Tibial nerve (tissue), 4 donors: Measurements from ENCODE around the gene CSAD.

ENCODE experiments used
- EP300 ChIP-seq, 2 donors: sonication (generic); formaldehyde crosslinking; IDR thresholded peaks; one replicate each; pipeline ENCODE4 v1.6.1; 2017; ENCODE audit warnings: antibody characterized with exemption in 2 of 2, mild to moderate bottlenecking in 1 of 2
- POLR2A ChIP-seq, 2 donors: fragments of 450-650 bp; IDR thresholded peaks; one replicate each; pipeline ENCODE4 v1.6.1; 2017; ENCODE audit warnings: antibody characterized with exemption in 2 of 2, mild to moderate bottlenecking in 2 of 2, moderate library complexity in 2 of 2
- TF ChIP-seq, protein P1 (sequence below), 5 experiments: fragments of 200-600 bp in 3 of 5; fragments of 450-650 bp in 2 of 5; sonication (generic) in 3 of 5; IDR thresholded peaks; one replicate each; pipeline ENCODE4 v1.5.1; 2016 to 2019; ENCODE audit warnings: antibody characterized with exemption in 5 of 5, mild to moderate bottlenecking in 3 of 5, moderate library complexity in 2 of 5

DNA sequence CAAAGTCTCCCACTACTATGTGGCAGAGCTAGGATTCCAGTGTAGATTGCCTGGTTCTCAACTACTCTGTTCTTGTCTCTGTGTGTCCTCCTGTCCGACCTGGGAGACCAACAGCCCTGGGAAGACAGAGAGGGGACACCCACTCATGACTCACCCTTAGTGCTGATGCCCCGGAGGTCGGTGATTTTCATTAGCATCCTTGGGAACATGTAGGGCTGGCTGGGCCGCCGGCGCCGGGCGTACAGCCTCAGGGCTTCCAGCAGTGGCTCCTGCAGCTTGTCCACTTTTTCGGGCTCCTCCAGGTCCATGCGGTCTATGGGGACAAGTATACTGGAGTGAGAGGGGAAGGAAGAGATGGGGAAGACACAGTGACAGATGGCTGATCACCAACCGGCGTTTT, 32.2 kb upstream of the CSAD start:
- TF ChIP-seq, protein P1, sequence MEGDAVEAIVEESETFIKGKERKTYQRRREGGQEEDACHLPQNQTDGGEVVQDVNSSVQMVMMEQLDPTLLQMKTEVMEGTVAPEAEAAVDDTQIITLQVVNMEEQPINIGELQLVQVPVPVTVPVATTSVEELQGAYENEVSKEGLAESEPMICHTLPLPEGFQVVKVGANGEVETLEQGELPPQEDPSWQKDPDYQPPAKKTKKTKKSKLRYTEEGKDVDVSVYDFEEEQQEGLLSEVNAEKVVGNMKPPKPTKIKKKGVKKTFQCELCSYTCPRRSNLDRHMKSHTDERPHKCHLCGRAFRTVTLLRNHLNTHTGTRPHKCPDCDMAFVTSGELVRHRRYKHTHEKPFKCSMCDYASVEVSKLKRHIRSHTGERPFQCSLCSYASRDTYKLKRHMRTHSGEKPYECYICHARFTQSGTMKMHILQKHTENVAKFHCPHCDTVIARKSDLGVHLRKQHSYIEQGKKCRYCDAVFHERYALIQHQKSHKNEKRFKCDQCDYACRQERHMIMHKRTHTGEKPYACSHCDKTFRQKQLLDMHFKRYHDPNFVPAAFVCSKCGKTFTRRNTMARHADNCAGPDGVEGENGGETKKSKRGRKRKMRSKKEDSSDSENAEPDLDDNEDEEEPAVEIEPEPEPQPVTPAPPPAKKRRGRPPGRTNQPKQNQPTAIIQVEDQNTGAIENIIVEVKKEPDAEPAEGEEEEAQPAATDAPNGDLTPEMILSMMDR (IDR thresholded peaks at IDR 0.05): no peak
- TF ChIP-seq POLR2A (IDR thresholded peaks at IDR 0.05) (no peak), EP300 (IDR thresholded peaks at IDR 0.05) (no peak)
